ENCODE data around the gene DNAJB11.
"Not testable (repeated sequence)": the region's sequence is repeated elsewhere in the genome, so short reads cannot be mapped to it uniquely, and the experiment has no call there.

The DNAJB11 gene

DNA sequence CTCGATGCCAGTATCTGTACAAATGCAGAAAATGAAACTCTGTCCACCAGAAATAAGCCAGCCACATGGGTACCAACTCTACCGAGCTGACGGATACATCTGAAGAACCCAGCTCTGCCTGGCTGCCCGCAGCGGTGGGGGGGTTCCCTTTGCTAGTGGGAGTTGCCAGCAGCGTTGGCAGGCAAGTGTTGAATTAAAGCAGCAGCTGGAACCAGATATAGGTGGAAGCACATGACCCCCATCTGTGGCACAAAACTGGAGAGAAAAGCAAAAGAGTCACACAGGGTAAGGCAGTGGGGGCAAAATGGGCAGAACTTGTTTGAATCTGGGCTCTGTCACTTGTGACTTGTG lies 44.3 kb upstream of the DNAJB11 start:
- DNase-seq (ENCODE audit: low read depth): no peak
- no peak overlapping the region for H3K4me3 ChIP-seq (ENCODE audit: low read length)
- TF ChIP-seq, protein P1, sequence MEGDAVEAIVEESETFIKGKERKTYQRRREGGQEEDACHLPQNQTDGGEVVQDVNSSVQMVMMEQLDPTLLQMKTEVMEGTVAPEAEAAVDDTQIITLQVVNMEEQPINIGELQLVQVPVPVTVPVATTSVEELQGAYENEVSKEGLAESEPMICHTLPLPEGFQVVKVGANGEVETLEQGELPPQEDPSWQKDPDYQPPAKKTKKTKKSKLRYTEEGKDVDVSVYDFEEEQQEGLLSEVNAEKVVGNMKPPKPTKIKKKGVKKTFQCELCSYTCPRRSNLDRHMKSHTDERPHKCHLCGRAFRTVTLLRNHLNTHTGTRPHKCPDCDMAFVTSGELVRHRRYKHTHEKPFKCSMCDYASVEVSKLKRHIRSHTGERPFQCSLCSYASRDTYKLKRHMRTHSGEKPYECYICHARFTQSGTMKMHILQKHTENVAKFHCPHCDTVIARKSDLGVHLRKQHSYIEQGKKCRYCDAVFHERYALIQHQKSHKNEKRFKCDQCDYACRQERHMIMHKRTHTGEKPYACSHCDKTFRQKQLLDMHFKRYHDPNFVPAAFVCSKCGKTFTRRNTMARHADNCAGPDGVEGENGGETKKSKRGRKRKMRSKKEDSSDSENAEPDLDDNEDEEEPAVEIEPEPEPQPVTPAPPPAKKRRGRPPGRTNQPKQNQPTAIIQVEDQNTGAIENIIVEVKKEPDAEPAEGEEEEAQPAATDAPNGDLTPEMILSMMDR (conservative IDR thresholded peaks at IDR 0.05; ENCODE audit: low read depth, low read length): no peak

DNA sequence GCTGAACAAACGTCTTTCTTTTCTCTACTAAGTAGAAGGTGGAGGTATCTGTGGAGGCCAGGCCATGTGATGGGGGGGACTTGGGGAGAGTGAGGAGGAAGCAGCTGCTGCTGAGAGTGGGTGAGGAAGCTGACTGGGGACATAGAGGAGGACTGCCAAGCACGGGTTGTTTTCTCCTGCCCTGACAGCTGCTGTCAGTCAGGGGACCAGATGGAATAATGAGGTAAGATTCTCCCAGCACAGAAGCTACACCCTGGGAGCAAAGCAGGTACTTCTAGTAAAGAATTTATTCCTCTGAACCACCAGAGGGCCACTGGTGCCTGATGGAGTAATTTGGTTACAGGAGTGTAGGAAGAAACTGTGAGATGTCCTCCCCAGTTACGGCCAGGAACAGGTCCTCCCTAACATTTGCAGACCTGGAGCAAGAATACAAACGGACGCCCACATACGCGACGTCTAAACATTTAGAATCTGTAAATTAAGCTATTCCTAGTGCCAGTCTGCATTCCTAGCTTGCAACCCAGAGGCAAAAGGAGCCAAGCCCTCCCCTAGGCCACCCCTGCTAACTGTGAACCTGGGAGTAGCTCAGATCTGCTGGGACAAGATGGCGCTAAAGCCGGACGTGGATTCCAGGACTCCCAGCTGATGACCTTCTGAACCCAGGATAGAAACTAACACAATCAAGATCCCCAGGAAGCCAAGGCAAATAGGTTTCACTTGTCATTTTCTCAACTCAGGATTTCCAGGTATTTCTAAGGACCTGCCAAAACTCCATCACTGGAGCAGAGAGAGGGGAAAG lies 41.1 kb upstream of the DNAJB11 start:
- no peak for DNase-seq (ENCODE audit: low read depth)
- TF ChIP-seq, protein P1 (conservative IDR thresholded peaks at IDR 0.05; ENCODE audit: low read depth, low read length): no peak
- H3K4me3 ChIP-seq (ENCODE audit: low read length): no peak overlapping the region

DNA sequence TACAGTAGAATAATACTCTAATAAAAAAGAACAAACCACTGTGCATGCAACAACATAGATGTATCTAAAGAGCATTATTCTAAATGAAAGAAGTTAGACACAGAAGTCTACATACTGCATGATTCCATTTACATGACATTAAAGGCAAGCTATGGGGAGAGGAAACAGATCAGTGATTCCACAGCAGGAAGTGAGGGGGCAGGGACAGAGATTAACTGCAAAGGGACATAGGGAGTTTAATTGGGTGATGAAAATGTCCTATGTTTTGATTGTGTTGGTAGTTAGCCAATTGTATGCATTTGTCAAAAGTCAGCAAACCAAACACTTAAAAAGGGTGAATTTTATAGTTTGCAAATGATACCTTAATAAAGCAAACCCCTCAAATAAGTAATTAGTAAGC lies 40.1 kb upstream of the DNAJB11 start:
- TF ChIP-seq, protein P1 (conservative IDR thresholded peaks at IDR 0.05; ENCODE audit: low read depth, low read length): no peak
- DNase-seq (ENCODE audit: low read depth): no peak
- H3K4me3 ChIP-seq (ENCODE audit: low read length): no peak overlapping the region

DNA sequence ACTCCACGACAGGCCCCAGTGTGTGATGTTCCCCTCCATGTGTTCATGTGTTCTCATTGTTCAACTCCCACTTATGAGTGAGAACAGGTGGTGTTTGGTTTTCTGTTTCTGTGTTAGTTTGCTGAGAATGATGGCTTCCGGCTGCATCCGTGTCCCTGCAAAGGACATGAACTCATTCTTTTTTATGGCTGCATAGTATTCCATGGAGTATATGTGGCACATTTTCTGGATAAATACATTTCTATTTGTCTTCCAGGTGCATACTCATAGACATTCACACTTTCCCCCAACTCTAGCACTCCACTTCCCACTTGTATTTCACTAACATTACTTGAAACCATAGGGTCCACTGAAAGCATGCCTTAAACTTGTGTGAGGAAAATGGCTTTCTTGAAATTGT lies 38.8 kb upstream of the DNAJB11 start:
- DNase-seq (ENCODE audit: low read depth); H3K4me3 ChIP-seq (ENCODE audit: low read length): not testable (repeated sequence)

DNA sequence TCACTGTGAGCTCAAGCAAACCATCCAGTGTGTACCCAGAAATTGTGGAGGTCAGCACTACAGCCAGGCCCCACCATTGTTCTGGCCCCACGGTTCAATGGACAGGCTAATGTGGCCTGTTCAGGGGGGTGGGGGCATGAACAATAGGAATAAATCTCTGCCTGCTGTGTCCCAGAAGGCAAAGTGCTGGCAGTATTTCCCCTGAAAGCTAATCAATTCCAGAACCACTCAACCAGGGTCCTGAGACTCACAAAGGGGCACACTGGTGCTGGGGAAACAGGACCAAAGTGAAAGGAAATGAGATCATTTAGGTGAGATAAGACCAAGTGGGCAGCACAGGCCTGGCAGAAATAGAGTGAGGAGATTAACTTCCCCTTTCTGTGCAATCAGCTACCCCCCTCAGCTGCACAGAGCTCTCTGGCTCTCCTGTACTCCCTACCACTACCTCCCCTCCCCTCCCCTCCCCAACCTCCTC lies 37.9 kb upstream of the DNAJB11 start:
- TF ChIP-seq, protein P1 (conservative IDR thresholded peaks at IDR 0.05; ENCODE audit: low read depth, low read length): no peak
- no peak overlapping the region for H3K4me3 ChIP-seq (ENCODE audit: low read length)

DNA sequence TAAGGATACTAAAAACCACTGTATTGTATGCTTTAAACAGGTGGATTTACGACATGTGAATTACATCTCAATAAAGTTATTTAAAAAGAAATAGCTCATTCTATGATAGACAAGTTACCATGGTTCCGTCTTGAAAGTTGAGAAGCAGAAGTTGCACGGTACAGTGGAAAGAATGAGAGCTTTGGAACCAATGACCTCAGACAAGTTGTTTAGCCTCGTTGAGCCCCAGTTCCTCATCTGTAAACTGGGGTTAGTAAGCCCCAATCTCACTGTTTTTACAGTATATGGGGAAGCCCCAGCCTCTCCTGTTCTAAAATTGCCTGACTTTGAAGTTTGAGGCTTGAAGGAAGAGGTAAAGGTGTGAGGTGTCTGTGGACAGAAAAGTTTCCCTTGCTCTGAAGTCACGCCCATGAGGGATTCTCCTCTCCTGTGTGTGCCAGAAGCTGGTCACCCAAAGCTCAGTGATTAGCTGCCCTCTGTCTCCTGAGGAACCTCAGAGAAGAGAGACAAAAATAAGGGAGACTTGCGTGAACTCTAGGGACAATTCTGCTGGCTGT lies 36.3 kb upstream of the DNAJB11 start:
- TF ChIP-seq, protein P1 (conservative IDR thresholded peaks at IDR 0.05; ENCODE audit: low read depth, low read length): no peak
- H3K4me3 ChIP-seq (ENCODE audit: low read length): no peak overlapping the region
- DNase-seq (ENCODE audit: low read depth): no peak

More for the DNA sequence above, 37.9 kb upstream of the DNAJB11 start:
- no peak for DNase-seq (ENCODE audit: low read depth)

DNA sequence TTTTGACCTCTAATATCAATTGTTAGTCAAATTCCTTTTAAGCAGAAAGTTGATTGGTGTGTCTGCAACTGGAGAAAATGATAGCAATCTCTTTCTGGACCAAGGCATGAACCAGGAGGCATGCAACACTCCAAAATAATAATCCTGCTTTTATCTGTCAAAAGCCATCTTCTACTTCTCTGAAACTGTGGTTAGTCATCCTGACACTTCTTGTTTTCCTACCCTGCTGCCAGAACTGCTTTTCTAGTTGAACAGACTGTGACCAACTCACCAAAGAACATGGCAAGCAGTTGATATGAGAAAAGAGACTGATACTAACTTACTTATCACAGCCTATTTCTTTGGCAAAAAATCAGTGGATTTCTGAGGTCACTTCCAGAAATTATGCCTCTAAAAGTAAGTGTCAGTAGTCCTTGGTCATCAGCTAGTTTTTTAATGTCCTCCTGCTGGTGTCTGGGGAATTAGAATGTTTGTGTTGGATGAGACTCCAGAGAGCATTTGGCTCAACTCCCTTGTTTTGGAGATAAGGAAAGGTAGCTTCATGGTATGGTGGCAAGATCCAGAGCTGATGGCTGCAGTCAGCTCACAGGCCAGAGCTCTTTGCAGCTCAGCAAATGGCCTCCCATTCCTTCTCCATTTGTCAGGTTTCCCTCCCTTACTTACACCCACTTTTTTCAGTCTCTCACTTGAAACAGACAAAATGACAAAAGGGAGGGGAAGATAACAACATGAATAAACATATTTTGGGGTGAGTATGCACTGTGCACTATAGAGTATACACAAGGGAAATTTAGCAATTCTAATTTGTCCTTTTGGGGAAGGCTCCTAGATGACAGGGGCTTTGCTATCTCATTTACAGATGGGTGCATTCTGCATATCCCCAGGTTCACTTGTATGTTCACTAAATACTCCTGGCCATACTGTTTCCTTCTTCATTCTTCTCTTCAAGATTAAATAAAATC lies 33.4 kb upstream of the DNAJB11 start:
- TF ChIP-seq, protein P1 (conservative IDR thresholded peaks at IDR 0.05; ENCODE audit: low read depth, low read length): no peak
- no peak for DNase-seq (ENCODE audit: low read depth)
- H3K4me3 ChIP-seq (ENCODE audit: low read length): no peak overlapping the region

Measured in retinal pigment epithelial cell (primary cell).